ENCODE results near the gene MIP.

The MIP gene

GRCh38 chr12:56420411-56420810 lies 34.0 kb downstream of the MIP start:
- no peak overlapping the region for H3K4me3 ChIP-seq (ENCODE audit: low read depth, low read length)
- in situ Hi-C loops (cut with HindIII; ENCODE audit: low sequenced_read_pairs) = no loop called here
- TF ChIP-seq, protein P1, sequence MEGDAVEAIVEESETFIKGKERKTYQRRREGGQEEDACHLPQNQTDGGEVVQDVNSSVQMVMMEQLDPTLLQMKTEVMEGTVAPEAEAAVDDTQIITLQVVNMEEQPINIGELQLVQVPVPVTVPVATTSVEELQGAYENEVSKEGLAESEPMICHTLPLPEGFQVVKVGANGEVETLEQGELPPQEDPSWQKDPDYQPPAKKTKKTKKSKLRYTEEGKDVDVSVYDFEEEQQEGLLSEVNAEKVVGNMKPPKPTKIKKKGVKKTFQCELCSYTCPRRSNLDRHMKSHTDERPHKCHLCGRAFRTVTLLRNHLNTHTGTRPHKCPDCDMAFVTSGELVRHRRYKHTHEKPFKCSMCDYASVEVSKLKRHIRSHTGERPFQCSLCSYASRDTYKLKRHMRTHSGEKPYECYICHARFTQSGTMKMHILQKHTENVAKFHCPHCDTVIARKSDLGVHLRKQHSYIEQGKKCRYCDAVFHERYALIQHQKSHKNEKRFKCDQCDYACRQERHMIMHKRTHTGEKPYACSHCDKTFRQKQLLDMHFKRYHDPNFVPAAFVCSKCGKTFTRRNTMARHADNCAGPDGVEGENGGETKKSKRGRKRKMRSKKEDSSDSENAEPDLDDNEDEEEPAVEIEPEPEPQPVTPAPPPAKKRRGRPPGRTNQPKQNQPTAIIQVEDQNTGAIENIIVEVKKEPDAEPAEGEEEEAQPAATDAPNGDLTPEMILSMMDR (IDR thresholded peaks at IDR 0.05; ENCODE audit: low read depth, low read length, missing control alignments) = no peak
- DNase-seq (ENCODE audit: low read depth) = no peak

DNA sequence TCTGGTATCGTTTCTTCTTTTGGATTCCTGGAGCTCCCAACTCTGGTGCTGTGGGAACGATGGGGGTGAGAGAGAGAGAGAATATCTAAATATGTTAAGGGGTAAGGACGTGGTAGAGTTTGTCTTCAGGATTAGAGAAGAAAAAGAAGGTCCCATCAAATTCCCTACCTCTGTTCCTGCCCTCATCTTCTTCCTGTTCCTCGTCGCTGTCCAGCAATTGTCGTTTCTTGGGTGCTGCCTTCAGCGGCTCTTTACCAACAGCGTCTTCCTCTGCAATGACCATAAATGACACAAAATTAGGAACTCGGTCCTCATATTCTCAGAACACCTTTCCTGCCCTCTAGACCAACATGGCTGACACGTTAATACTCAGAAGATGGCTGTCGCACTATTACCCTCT lies 36.7 kb downstream of the MIP start:
- in situ Hi-C loops (cut with HindIII; ENCODE audit: low sequenced_read_pairs) = no loop called here
- no peak overlapping the region for H3K4me3 ChIP-seq (ENCODE audit: low read depth, low read length)
- DNase-seq (ENCODE audit: low read depth) = no peak
- TF ChIP-seq, protein P1 (IDR thresholded peaks at IDR 0.05; ENCODE audit: low read depth, low read length, missing control alignments) = no peak

GRCh38 chr12:56414401-56414800 lies 40.1 kb downstream of the MIP start:
- no peak overlapping the region for H3K4me3 ChIP-seq (ENCODE audit: low read depth, low read length)
- in situ Hi-C loops (cut with HindIII; ENCODE audit: low sequenced_read_pairs) = no loop called here
- TF ChIP-seq, protein P1 (IDR thresholded peaks at IDR 0.05; ENCODE audit: low read depth, low read length, missing control alignments) = no peak
- DNase-seq (ENCODE audit: low read depth) = no peak

DNA sequence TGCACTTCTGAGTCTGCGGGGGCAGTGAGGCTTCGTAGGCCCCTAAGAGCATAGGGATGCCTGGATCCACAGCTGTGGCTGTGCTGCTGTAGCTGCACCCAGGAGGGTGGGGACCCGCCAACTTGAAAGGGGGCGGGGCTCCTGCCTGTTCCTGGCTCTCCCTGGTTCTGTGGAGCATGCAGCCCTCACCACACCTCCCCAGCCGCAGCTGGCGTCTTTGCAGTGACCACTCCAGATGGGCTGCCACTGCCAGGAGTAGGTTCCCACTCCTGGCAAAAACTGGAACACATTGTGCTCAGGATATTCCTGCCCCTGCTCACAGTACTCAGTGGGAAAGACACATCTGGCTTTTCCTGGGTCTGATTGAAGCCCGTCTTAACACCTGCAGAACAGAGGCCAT lies 41.1 kb downstream of the MIP start:
- in situ Hi-C loops (cut with HindIII; ENCODE audit: low sequenced_read_pairs) = no loop called here
- no peak for DNase-seq (ENCODE audit: low read depth)
- TF ChIP-seq, protein P1 (IDR thresholded peaks at IDR 0.05; ENCODE audit: low read depth, low read length, missing control alignments) = no peak
- H3K4me3 ChIP-seq (ENCODE audit: low read depth, low read length) = no peak overlapping the region

- H3K4me3 ChIP-seq (ENCODE audit: low read depth, low read length) = no peak overlapping the region
- no peak for DNase-seq (ENCODE audit: low read depth)
- TF ChIP-seq, protein P1 (IDR thresholded peaks at IDR 0.05; ENCODE audit: low read depth, low read length, missing control alignments) = no peak
- in situ Hi-C loops (cut with HindIII; ENCODE audit: low sequenced_read_pairs) = no loop called here
These were observed 42.4 kb downstream of the MIP start for GRCh38 chr12:56411781-56412639.

- no peak overlapping the region for H3K4me3 ChIP-seq (ENCODE audit: low read depth, low read length)
- in situ Hi-C loops (cut with HindIII; ENCODE audit: low sequenced_read_pairs) = no loop called here
- TF ChIP-seq, protein P1 (IDR thresholded peaks at IDR 0.05; ENCODE audit: low read depth, low read length, missing control alignments) = no peak
- DNase-seq (ENCODE audit: low read depth) = no peak
These were observed 43.7 kb downstream of the MIP start for GRCh38 chr12:56410768-56411167.

All from astrocyte of the cerebellum (primary cell).